HG03064 (cell line): ENCODE results near the gene NGDN.

Experiments used
- ATAC-seq: cut with Tn5 transposase; IDR thresholded peaks from one replicate; pipeline ENCODE4 v1.9.1; 2021; ENCODE audit warnings: low read depth; ENCODE audit not compliant: unreplicated experiment

NGDN gene

GRCh38 chr14:23520899-23521533, 51.5 kb downstream of the NGDN start:
- no peak for ATAC-seq

- ATAC-seq, result no peak
Observed at GRCh38 chr14:23521785-23522640, 52.5 kb downstream of the NGDN start.

GRCh38 chr14:23522643-23523198, 53.2 kb downstream of the NGDN start:
- no peak for ATAC-seq

- ATAC-seq, result no peak
Observed at GRCh38 chr14:23523229-23524016, 53.9 kb downstream of the NGDN start.

DNA sequence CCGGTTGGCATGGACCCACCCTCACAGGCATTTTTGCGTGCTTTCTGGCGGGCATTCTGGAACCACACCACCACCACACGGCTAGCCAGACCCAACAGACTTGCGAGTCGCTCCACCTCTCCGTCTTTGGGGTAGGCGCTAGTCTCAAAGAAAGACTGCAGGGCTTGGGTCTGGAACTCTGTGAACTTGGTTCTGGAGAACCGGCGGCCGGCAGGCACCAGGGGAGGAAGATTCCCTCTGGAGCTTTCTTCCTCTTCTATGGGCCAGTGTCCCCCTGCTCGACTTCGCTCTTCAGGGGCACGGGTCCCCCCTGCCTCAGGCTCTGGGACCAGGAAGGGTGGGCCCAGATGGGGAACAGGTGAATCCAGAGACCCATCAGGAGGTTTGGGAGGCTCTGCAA, 55.5 kb downstream of the NGDN start:
- no peak for ATAC-seq

DNA sequence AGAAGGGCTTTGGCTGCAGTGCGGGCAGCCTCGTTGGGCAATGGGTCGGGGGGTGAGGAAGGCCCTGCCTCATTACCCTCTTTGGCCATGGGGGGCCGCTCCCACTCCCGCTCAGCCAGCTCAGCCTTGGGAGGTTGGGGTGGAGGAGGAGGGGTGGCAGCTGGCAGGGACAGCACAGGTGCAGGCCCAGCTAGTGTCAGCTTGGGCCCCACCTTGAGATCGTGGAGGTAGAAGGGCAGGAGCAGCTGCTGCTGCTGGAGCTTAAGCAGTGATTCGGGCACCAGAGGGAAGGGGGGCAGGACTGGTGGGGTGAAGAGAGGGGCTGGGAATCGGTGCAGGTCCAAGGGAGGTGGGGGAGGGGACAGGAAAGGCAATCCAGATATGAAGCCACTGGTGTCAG, 56.1 kb downstream of the NGDN start:
- no peak for ATAC-seq
